K562 (cell line): ENCODE data around the gene MPZL3. TPM values are rescaled to one million over a fixed set of nuclear protein-coding genes. Genes with fewer than 3 reads are reported as not detected.
A peak's percentile ranks its signal among the peaks of the same experiment; 100 is the strongest.

Experiments
- BCLAF1 ChIP-seq, 2 experiments: fragments of 450-650 bp in 1 of 2; IDR thresholded peaks; 2 replicates each; pipeline ENCODE4 v1.6.1; 2011 to 2017; ENCODE audit warnings: low read depth in 2 of 2, antibody characterized with exemption in 1 of 2, borderline replicate concordance in 1 of 2, low read length in 1 of 2, mild to moderate bottlenecking in 1 of 2, mixed read lengths in 1 of 2; ENCODE audit not compliant: control insufficient read depth in 1 of 2
- CCNT2 ChIP-seq: IDR thresholded peaks from 2 replicates; pipeline ENCODE4 v1.6.1; 2011; ENCODE audit warnings: borderline replicate concordance, low read depth, mild to moderate bottlenecking, moderate library complexity, mixed read lengths, low read length; ENCODE audit not compliant: insufficient read length; ENCODE audit errors: extremely low read depth
- CTBP1 ChIP-seq: fragments of 450-650 bp; IDR thresholded peaks from 2 replicates; pipeline ENCODE4 v1.6.1; 2016; ENCODE audit warnings: borderline replicate concordance
- DPF2 ChIP-seq: fragments of 450-650 bp; IDR thresholded peaks from 2 replicates; pipeline ENCODE4 v1.6.1; 2016
- ERF ChIP-seq: fragments of 450-650 bp; formaldehyde crosslinking; IDR thresholded peaks from 2 replicates; pipeline ENCODE4 v1.4.0; 2020; ENCODE audit warnings: mild to moderate bottlenecking, mixed read lengths
- FOXM1 ChIP-seq, 2 experiments: fragments of 450-650 bp in 1 of 2; sonication (generic) in 1 of 2; formaldehyde crosslinking in 1 of 2; IDR thresholded peaks; 2 replicates each; pipeline versions ENCODE4 v1.6.1 to v1.9.0; 2017 to 2022; ENCODE audit warnings: low read depth in 2 of 2, mild to moderate bottlenecking in 2 of 2, missing genetic modification reagents in 1 of 2, moderate library complexity in 1 of 2
- FOXP1 ChIP-seq: sonication (generic); formaldehyde crosslinking; IDR thresholded peaks from 2 replicates; pipeline ENCODE4 v1.8.0; 2022; ENCODE audit warnings: mild to moderate bottlenecking, missing genetic modification reagents
- FUS ChIP-seq: fragments of 200-400 bp; formaldehyde crosslinking; optimal IDR thresholded peaks from 2 replicates; pipeline ENCODE3; 2017; ENCODE audit warnings: low read depth, low read length
- GABPA ChIP-seq: fragments of 200-800 bp; sonication (Bioruptor generic); conservative IDR thresholded peaks from 2 replicates; pipeline ENCODE4 v1.6.1; 2016; ENCODE audit warnings: low read depth, missing genetic modification characterization, missing compliant biosample characterization
- HSF4 ChIP-seq: fragments of 250-450 bp; sonication (Bioruptor Pico); IDR thresholded peaks from 2 replicates; pipeline ENCODE4 v2.1.2; 2022; ENCODE audit warnings: mild to moderate bottlenecking, moderate library complexity, borderline replicate concordance
- MEF2D ChIP-seq: conservative IDR thresholded peaks from 2 replicates; pipeline ENCODE4 v1.6.1; 2016; ENCODE audit warnings: low read depth, missing genetic modification characterization, missing compliant biosample characterization
- MEIS2 ChIP-seq: fragments of 450-650 bp; IDR thresholded peaks from 2 replicates; pipeline ENCODE4 v1.6.1; 2014; ENCODE audit warnings: mild to moderate bottlenecking; ENCODE audit not compliant: partially characterized antibody
- MTA2 ChIP-seq: fragments of 450-650 bp; IDR thresholded peaks from 2 replicates; pipeline ENCODE4 v1.6.1; 2016; ENCODE audit warnings: low read depth
- NONO ChIP-seq, 2 experiments: fragments of 200-400 bp in 1 of 2; fragments of 450-650 bp in 1 of 2; formaldehyde crosslinking in 1 of 2; IDR thresholded peaks; 2 replicates each; pipeline ENCODE4 v1.6.1; 2017; ENCODE audit warnings: low read depth in 2 of 2, mild to moderate bottlenecking in 2 of 2, moderate library complexity in 2 of 2, low read length in 1 of 2
- NUFIP1 ChIP-seq: fragments of 450-650 bp; IDR thresholded peaks from 2 replicates; pipeline ENCODE4 v1.6.1; 2018; ENCODE audit not compliant: partially characterized antibody
- PHB2 ChIP-seq: fragments of 450-650 bp; IDR thresholded peaks from 2 replicates; pipeline ENCODE4 v1.6.1; 2017; ENCODE audit warnings: low read depth
- TSC22D4 ChIP-seq: fragments of 450-650 bp; IDR thresholded peaks from 2 replicates; pipeline ENCODE4 v1.6.1; 2016; ENCODE audit warnings: missing genetic modification characterization, missing biosample characterization, control low read depth
- ZFP91 ChIP-seq: sonication (generic); formaldehyde crosslinking; IDR thresholded peaks from 2 replicates; pipeline ENCODE4 v1.8.0; 2022; ENCODE audit warnings: mild to moderate bottlenecking, missing genetic modification reagents
- ZFX ChIP-seq: sonication (generic); formaldehyde crosslinking; IDR thresholded peaks from 2 replicates; pipeline ENCODE4 v1.8.0; 2022; ENCODE audit warnings: mild to moderate bottlenecking, missing genetic modification reagents, moderate library complexity
- ZNF184 ChIP-seq: sonication (generic); formaldehyde crosslinking; IDR thresholded peaks from 2 replicates; pipeline ENCODE4 v1.5.0; 2020; ENCODE audit warnings: missing genetic modification reagents
- ZNF316 ChIP-seq: fragments of 450-650 bp; IDR thresholded peaks from 2 replicates; pipeline ENCODE4 v1.6.1; 2016
- ZNF586 ChIP-seq: fragments of 450-650 bp; formaldehyde crosslinking; conservative IDR thresholded peaks from 2 replicates; pipeline ENCODE4 v1.4.0; 2020; ENCODE audit warnings: mild to moderate bottlenecking, moderate library complexity
- polyA plus RNA-seq, 8 experiments: library from polyadenylated mRNA; depleted of rRNA in 4 of 8; stranded (reverse) in 5 of 8; unstranded in 3 of 8; fragments of >200 nt; fragmentation: Nextera tagmentation in 2 of 8; fragmentation: Illumina TruSeq in 1 of 8; extraction: Ambion mirVana in 2 of 8; extraction: Trizol in 1 of 8; gene quantifications; 2 replicates each; pipeline versions ENCODE4 v1.2.1 to v1.2.3, GENCODE V29; 2011 to 2014; ENCODE audit warnings: inconsistent platforms in 1 of 8, missing spikeins in 1 of 8
- total RNA-seq, 7 experiments: library from RNA; depleted of rRNA in 6 of 7; stranded (reverse); fragments of >200 nt in 6 of 7; fragmentation: Illumina TruSeq in 2 of 7; extraction: Trizol in 2 of 7; gene quantifications; 2 replicates each; pipeline versions ENCODE4 v1.2.1 to v1.2.3, GENCODE V29; 2011 to 2021; ENCODE audit warnings: low replicate concordance in 1 of 7

Gene MPZL3
- total and polyA plus RNA-seq, 9 of the 15 experiments (the other 6 are each of a cell fraction or from before 2014, with no cell fraction given): 0.97 to 2.9 (median 1.6) TPM

- no peak for TF ChIP-seq ZFP91 (CRISPR knock-in tag)
- TF ChIP-seq FUS: no peak
- TF ChIP-seq MEF2D (tag): peak; percentile 52; the same call in 1 of the 2 replicates
- peak; percentile 82 for TF ChIP-seq PHB2
- peak; percentile 99 for TF ChIP-seq MEIS2
- TF ChIP-seq MTA2: peak; percentile 94
- TF ChIP-seq ZFX (CRISPR knock-in tag): no peak
- no peak for TF ChIP-seq ZNF184 (CRISPR knock-in tag)
- TF ChIP-seq CTBP1: peak; percentile 98
- TF ChIP-seq TSC22D4 (tag): no peak
- peak; percentile 80 for TF ChIP-seq CCNT2
- peak; percentile 70; the same call in 1 of the 2 replicates for TF ChIP-seq ERF
- no peak for TF ChIP-seq HSF4 (CRISPR knock-in tag)
- no peak for TF ChIP-seq BCLAF1 (IDR thresholded peaks at IDR 0.05; ENCODE audit: borderline replicate concordance in 1 of 2, control insufficient read depth in 1 of 2, low read depth in 2 of 2, low read length in 1 of 2)
- no peak for TF ChIP-seq NUFIP1
- TF ChIP-seq NONO (IDR thresholded peaks at IDR 0.05; ENCODE audit: low read depth in 2 of 2, low read length in 1 of 2): peak in 1 of 2 experiments; percentile 59; a peak in 1 of 4 replicates
- no peak for TF ChIP-seq ZNF586 (CRISPR knock-in tag)
- peak; percentile 97 for TF ChIP-seq DPF2
- peak; percentile 67 for TF ChIP-seq GABPA (tag)
- peak; percentile 95 for TF ChIP-seq FOXM1 (IDR thresholded peaks at IDR 0.05; ENCODE audit: low read depth)
- no peak for TF ChIP-seq FOXM1 (CRISPR knock-in tag; IDR thresholded peaks at IDR 0.05; ENCODE audit: low read depth)
- peak; percentile 37 for TF ChIP-seq ZNF316
- TF ChIP-seq FOXP1 (CRISPR knock-in tag): 0 out of 2 replicates have a peak, but pooled peaks have one; percentile 35
Observed at GRCh38 chr11:118240999-118241763, 11.0 kb downstream of the MPZL3 start (continued).
